GM12878 (cell line): ENCODE data around the gene PCID2. TPM values are rescaled to one million over a fixed set of nuclear protein-coding genes. Genes with fewer than 3 reads are reported as not detected.

ENCODE experiments used
- ATAC-seq: fragments of 200-7000 bp; cut with Tn5 transposase; 3 replicates; pipeline ENCODE4 v1.9.1; 2020; ENCODE audit warnings: mild to moderate bottlenecking, moderate library complexity
- BruUV-seq: library from RNA; stranded (reverse); fragments of 400-500 nt; replicated peaks from 2 replicates; lab custom pipeline; 2021; lab: Mats Ljungman, UMichigan
- CTCF ChIA-PET: fragments of 300-600 bp; sonication (Branson Sonifier 250); formaldehyde crosslinking; extraction: SDS; loops from one replicate; lab custom pipeline; 2021; ENCODE audit warnings: inconsistent platforms; lab: Yijun Ruan, JAX
- POLR2A ChIA-PET: fragments of 350-600 bp; formaldehyde crosslinking; extraction: SDS; loops from one replicate; lab custom pipeline; 2021; ENCODE audit warnings: inconsistent platforms; lab: Charles Lee
- RAD21 ChIA-PET: fragments of 300-600 bp; sonication (Branson Sonifier 250); formaldehyde crosslinking; loops from one replicate; lab custom pipeline; 2023; ENCODE audit warnings: antibody characterized with exemption; ENCODE audit not compliant: unreplicated experiment; lab: Charles Lee
- SMC1A ChIA-PET: fragments of 300-600 bp; sonication (Branson Sonifier 250); formaldehyde crosslinking; loops from one replicate; lab custom pipeline; 2023; ENCODE audit not compliant: unreplicated experiment, uncharacterized antibody; lab: Charles Lee
- DNase-seq: peaks from one replicate; pipeline ENCODE4 v3.0.0-alpha.2; 2011; ENCODE audit warnings: low read depth, low spot score
- FAIRE-seq: peaks from 3 replicates; lab custom pipeline; 2011; peaks lifted over from hg19 to GRCh38; lab: Jason Lieb, UNC
- H2AFZ ChIP-seq: 2 replicates; pipeline ENCODE4 v1.6.0; 2011; ENCODE audit warnings: low read depth, low read length, control low read depth; ENCODE audit not compliant: control insufficient read depth
- H3K27ac ChIP-seq: 2 replicates; pipeline ENCODE4 v1.5.1; 2011; ENCODE audit warnings: control low read depth; ENCODE audit not compliant: control insufficient read depth, insufficient read depth
- H3K27me3 ChIP-seq, 2 experiments: replicated peaks in 1 of 2; 2 replicates each; pipeline versions ENCODE4 v1.6.0 to v1.6.1; 2011; ENCODE audit warnings: low read length in 1 of 2; ENCODE audit not compliant: control insufficient read depth in 2 of 2, insufficient read depth in 2 of 2
- H3K36me3 ChIP-seq, 2 experiments: 2 replicates each; pipeline ENCODE4 v1.5.1; 2011; ENCODE audit warnings: low read length in 1 of 2; ENCODE audit not compliant: control insufficient read depth in 2 of 2, insufficient read depth in 2 of 2
- H3K4me1 ChIP-seq: 2 replicates; pipeline ENCODE4 v1.6.1; 2011; ENCODE audit warnings: mild to moderate bottlenecking, low read length, moderate library complexity, mixed read lengths; ENCODE audit not compliant: control insufficient read depth, insufficient read depth
- H3K4me2 ChIP-seq: 2 replicates; pipeline ENCODE4 v1.6.0; 2011; ENCODE audit warnings: control low read depth; ENCODE audit not compliant: control insufficient read depth, insufficient read depth
- H3K4me3 ChIP-seq: fragments of 200-600 bp; sonication (generic); 2 replicates; pipeline ENCODE4 v1.5.1; 2016
- H3K79me2 ChIP-seq: 2 replicates; pipeline ENCODE4 v1.6.0; 2011; ENCODE audit warnings: low read length; ENCODE audit not compliant: control insufficient read depth, insufficient read depth
- H3K9ac ChIP-seq: 2 replicates; pipeline ENCODE4 v1.8.0; 2011; ENCODE audit warnings: low read length, control low read depth, mixed read lengths; ENCODE audit not compliant: control insufficient read depth, insufficient read depth
- H3K9me3 ChIP-seq: replicated peaks from 3 replicates; pipeline ENCODE4 v1.5.1; 2011; ENCODE audit warnings: mild to moderate bottlenecking, low read length; ENCODE audit not compliant: control insufficient read depth, insufficient read depth
- H4K20me1 ChIP-seq: 2 replicates; pipeline ENCODE4 v1.6.0; 2011; ENCODE audit not compliant: control insufficient read depth, insufficient read depth
- BCL11A ChIP-seq: IDR thresholded peaks from 2 replicates; pipeline ENCODE4 v1.6.1; 2011; ENCODE audit warnings: low read depth, low read length
- BMI1 ChIP-seq: fragments of 450-650 bp; IDR thresholded peaks from 2 replicates; pipeline ENCODE4 v1.6.1; 2016; ENCODE audit warnings: mild to moderate bottlenecking, moderate library complexity, borderline replicate concordance
- CBX3 ChIP-seq: fragments of 200-600 bp; sonication (generic); IDR thresholded peaks from 2 replicates; pipeline ENCODE4 v1.6.1; 2016; ENCODE audit warnings: low read depth, borderline replicate concordance
- IKZF2 ChIP-seq, 2 experiments: fragments of 450-650 bp; IDR thresholded peaks; 2 replicates each; pipeline ENCODE4 v1.6.1; 2017; ENCODE audit warnings: mild to moderate bottlenecking in 2 of 2, moderate library complexity in 2 of 2
- MEF2A ChIP-seq: IDR thresholded peaks from 2 replicates; pipeline ENCODE4 v1.6.1; 2011; ENCODE audit warnings: low read depth, mild to moderate bottlenecking, low read length, moderate library complexity; ENCODE audit not compliant: insufficient read depth
- MEF2B ChIP-seq: fragments of 450-650 bp; IDR thresholded peaks from 2 replicates; pipeline ENCODE4 v1.6.1; 2018; ENCODE audit warnings: mild to moderate bottlenecking, moderate library complexity; ENCODE audit not compliant: partially characterized antibody, poor library complexity, severe bottlenecking
- MTA2 ChIP-seq: fragments of 450-650 bp; IDR thresholded peaks from 2 replicates; pipeline ENCODE4 v1.6.1; 2016; ENCODE audit warnings: low read depth, mild to moderate bottlenecking, moderate library complexity
- NRF1 ChIP-seq: conservative IDR thresholded peaks from 2 replicates; pipeline ENCODE4 v1.6.1; 2011; ENCODE audit warnings: mild to moderate bottlenecking, low read depth, low read length, improper control_type of control experiment
- PAX5 ChIP-seq: IDR thresholded peaks from 2 replicates; pipeline ENCODE4 v1.6.1; 2011; ENCODE audit warnings: low read depth, low read length, borderline replicate concordance
- RBBP5 ChIP-seq: fragments of 200-600 bp; sonication (generic); conservative IDR thresholded peaks from 2 replicates; pipeline ENCODE4 v1.6.1; 2016
- RELA ChIP-seq: fragments of 450-650 bp; IDR thresholded peaks from 2 replicates; pipeline ENCODE4 v1.8.0; 2014; ENCODE audit warnings: borderline replicate concordance; ENCODE audit not compliant: partially characterized antibody
- SMAD1 ChIP-seq: fragments of 450-650 bp; IDR thresholded peaks from 2 replicates; pipeline ENCODE4 v1.6.1; 2018; ENCODE audit warnings: mild to moderate bottlenecking, low read depth; ENCODE audit not compliant: partially characterized antibody
- STAT1 ChIP-seq: fragments of 450-650 bp; conservative IDR thresholded peaks from 2 replicates; pipeline ENCODE4 v1.6.1; 2014; ENCODE audit warnings: antibody characterized with exemption, mild to moderate bottlenecking
- TCF3 ChIP-seq: IDR thresholded peaks from 2 replicates; pipeline ENCODE4 v1.6.1; 2012; ENCODE audit warnings: low read depth, mild to moderate bottlenecking, low read length, borderline replicate concordance; ENCODE audit not compliant: insufficient read depth
- ZSCAN29 ChIP-seq: fragments of 450-650 bp; IDR thresholded peaks from 2 replicates; pipeline ENCODE4 v1.6.1; 2017; ENCODE audit warnings: mild to moderate bottlenecking, moderate library complexity
- WGBS: methylation state at CpG from one replicate; pipeline ENCODE4 v1.1.6; 2016; ENCODE audit warnings: low lambda C conversion rate; ENCODE audit not compliant: insufficient replicate concordance, insufficient coverage; ENCODE audit errors: missing lambda C conversion rate; 5-methylcytosine and 5-hydroxymethylcytosine counted together
- in situ Hi-C: fragments of 300-500 bp; cut with MboI; formaldehyde crosslinking; loops from 9 replicates; pipeline ENCODE4 v1.14.3; 2018; ENCODE audit warnings: mixed read lengths
- intact Hi-C: fragments of 100-400 bp; cut with micrococcal nuclease; formaldehyde crosslinking; loops from one replicate; pipeline ENCODE4 v1.14.2; 2022; ENCODE audit not compliant: unreplicated experiment
- polyA plus RNA-seq, 11 experiments: library from polyadenylated mRNA; depleted of rRNA in 4 of 11; unstranded in 6 of 11; stranded (reverse) in 5 of 11; fragments of >200 nt; fragmentation: Nextera tagmentation in 4 of 11; fragmentation: Illumina TruSeq in 1 of 11; extraction: Ambion mirVana in 4 of 11; extraction: Trizol in 1 of 11; gene quantifications; 1 replicate in 1 of 11; 2 replicates in 10 of 11; pipeline versions ENCODE4 v1.2.1 to v1.2.3, GENCODE V29; 2011 to 2016; ENCODE audit warnings: inconsistent platforms in 2 of 11, missing spikeins in 2 of 11, low read depth in 1 of 11
- total RNA-seq, 4 experiments: library from RNA; depleted of rRNA in 3 of 4; stranded (reverse); fragments of >200 nt in 3 of 4; fragmentation: Illumina TruSeq in 1 of 4; extraction: Trizol in 1 of 4; gene quantifications; 2 replicates each; pipeline versions ENCODE4 v1.2.1 to v1.2.3, GENCODE V29; 2013 to 2021
- TF ChIP-seq, protein P1 (sequence below): fragments of 450-650 bp; IDR thresholded peaks from 2 replicates; pipeline ENCODE4 v1.6.1; 2016; ENCODE audit warnings: mild to moderate bottlenecking

PCID2 gene
- total and polyA plus RNA-seq, 10 of the 15 experiments (the other 5 are each of a cell fraction or from before 2014, with no cell fraction given) = 37.0 to 98.1 (median 58.3) TPM

DNA sequence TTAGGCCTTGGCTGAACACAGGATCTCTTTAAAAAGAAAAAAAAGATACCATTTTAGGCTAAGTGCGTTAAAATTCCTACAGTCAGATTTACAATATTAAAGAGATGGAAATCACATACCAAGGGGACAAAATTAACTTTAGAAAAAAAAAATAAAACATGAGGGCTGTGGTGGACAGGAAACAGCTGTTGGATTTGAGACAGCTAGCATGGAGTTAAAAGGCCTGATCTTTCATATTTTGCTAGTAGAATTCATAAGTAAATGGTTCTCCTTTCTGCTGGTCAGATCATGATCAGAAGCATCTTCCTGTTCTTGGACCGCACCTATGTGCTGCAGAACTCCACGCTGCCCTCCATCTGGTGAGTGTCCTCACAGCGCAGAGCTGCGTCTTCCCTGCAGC, 20.7 kb upstream of the PCID2 start:
- POLR2A ChIA-PET = no interaction called here
- BruUV-seq = no TSS peak

More for the DNA sequence above, 20.7 kb upstream of the PCID2 start:
- no peak for FAIRE-seq
- SMC1A ChIA-PET = no interaction called here
- H3K4me2 ChIP-seq = no peak overlapping the region
- peaks cover 19 to 29% of the 10 kb centered on the region in 2 experiments; a peak in 3 of 4 replicates for H3K36me3 ChIP-seq
- TF ChIP-seq RELA = no peak
- no peak for TF ChIP-seq MTA2
- TF ChIP-seq TCF3 = no peak
- TF ChIP-seq IKZF2 (IDR thresholded peaks at IDR 0.05) = no peak
- TF ChIP-seq MEF2B = no peak
- no peak for TF ChIP-seq CBX3
- no peak for TF ChIP-seq STAT1
- no peak for TF ChIP-seq SMAD1
- no peak for TF ChIP-seq ZSCAN29
- TF ChIP-seq MEF2A = no peak
- TF ChIP-seq NRF1 = no peak
- TF ChIP-seq BMI1 = no peak
- TF ChIP-seq RBBP5 = no peak
- TF ChIP-seq BCL11A = no peak
- no peak for TF ChIP-seq PAX5
- TF ChIP-seq, protein P1, sequence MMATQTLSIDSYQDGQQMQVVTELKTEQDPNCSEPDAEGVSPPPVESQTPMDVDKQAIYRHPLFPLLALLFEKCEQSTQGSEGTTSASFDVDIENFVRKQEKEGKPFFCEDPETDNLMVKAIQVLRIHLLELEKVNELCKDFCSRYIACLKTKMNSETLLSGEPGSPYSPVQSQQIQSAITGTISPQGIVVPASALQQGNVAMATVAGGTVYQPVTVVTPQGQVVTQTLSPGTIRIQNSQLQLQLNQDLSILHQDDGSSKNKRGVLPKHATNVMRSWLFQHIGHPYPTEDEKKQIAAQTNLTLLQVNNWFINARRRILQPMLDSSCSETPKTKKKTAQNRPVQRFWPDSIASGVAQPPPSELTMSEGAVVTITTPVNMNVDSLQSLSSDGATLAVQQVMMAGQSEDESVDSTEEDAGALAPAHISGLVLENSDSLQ = no peak
- ATAC-seq = no peak
- H3K4me1 ChIP-seq = no peaks in the 10 kb centered on the region
- 0 out of 2 replicates have a peak, but pooled peaks cover 4% of the 10 kb centered on the region for H4K20me1 ChIP-seq
- H3K27me3 ChIP-seq = no peaks in the 10 kb centered on the region
- no peaks in the 10 kb centered on the region for H3K9me3 ChIP-seq
- RAD21 ChIA-PET = no interaction called here
- H3K27ac ChIP-seq = no peak overlapping the region
- H2AFZ ChIP-seq = no peak overlapping the region
- no peak overlapping the region for H3K9ac ChIP-seq
- intact Hi-C loops (no loop called here), in situ Hi-C loops (no loop called here)
- no peak for DNase-seq
- H3K4me3 ChIP-seq = no peak overlapping the region
- CTCF ChIA-PET = no interaction called here
- no peaks in the 10 kb centered on the region for H3K79me2 ChIP-seq
- WGBS = 99% methylated on average over 5 of the region's 5 CpGs
